Cardiac fibroblast (primary cell): ENCODE data around the gene HYAL1.

Experiments
- DNase-seq, 2 donors: peaks; one replicate each; pipeline versions ENCODE4 v3.0.0 to v3.0.0-alpha.2; 2010; ENCODE audit warnings: low read depth in 2 of 2
- H3K4me3 ChIP-seq, 2 donors: replicated peaks in 1 of 2; 1 replicate in 1 of 2; 2 replicates in 1 of 2; pipeline ENCODE4 v1.5.1; 2011; ENCODE audit warnings: low read depth in 2 of 2, low read length in 2 of 2, mild to moderate bottlenecking in 2 of 2, moderate library complexity in 1 of 2
- TF ChIP-seq, protein P1 (sequence below): IDR thresholded peaks from one replicate; pipeline ENCODE4 v1.5.1; 2011; ENCODE audit warnings: low read depth, mild to moderate bottlenecking, low read length, inconsistent platforms

HYAL1 gene

DNA sequence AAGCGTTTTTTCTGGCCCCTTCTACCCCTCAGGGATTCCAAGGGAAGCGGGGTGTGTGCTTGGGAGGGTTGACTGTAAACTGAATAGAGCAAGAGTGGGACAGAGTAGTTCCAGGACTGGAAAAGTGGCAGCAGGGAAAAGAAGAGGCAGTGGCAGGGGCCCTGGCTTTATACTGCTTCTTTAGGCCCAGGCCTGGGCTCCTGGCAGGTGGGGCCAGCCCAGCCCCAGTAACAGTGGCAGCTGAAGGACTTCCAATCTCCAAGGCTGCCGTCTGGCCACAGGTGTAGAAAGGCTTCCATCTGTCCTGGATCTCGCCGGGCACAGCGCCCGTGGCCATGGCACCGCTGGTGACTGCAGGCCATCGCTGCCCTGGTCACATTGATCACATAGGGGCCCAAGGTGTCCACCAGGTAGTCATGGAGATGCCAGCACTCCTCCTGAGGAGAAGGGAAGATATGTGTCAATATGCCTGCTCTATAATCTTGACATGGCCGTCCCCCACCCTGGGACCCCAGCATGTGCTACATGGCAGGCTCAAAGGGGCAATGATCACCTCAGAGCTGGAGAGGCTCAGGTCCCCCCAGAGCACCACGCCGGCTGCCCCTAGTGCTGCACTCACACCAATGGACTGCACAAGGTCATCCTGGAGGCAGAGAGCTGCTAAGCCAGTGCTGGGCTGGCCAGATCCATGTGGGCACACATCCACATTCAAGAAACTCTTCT lies 10.1 kb downstream of the HYAL1 start:
- no peak for DNase-seq
- TF ChIP-seq, protein P1, sequence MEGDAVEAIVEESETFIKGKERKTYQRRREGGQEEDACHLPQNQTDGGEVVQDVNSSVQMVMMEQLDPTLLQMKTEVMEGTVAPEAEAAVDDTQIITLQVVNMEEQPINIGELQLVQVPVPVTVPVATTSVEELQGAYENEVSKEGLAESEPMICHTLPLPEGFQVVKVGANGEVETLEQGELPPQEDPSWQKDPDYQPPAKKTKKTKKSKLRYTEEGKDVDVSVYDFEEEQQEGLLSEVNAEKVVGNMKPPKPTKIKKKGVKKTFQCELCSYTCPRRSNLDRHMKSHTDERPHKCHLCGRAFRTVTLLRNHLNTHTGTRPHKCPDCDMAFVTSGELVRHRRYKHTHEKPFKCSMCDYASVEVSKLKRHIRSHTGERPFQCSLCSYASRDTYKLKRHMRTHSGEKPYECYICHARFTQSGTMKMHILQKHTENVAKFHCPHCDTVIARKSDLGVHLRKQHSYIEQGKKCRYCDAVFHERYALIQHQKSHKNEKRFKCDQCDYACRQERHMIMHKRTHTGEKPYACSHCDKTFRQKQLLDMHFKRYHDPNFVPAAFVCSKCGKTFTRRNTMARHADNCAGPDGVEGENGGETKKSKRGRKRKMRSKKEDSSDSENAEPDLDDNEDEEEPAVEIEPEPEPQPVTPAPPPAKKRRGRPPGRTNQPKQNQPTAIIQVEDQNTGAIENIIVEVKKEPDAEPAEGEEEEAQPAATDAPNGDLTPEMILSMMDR = no peak
- no peak overlapping the region for H3K4me3 ChIP-seq

DNA sequence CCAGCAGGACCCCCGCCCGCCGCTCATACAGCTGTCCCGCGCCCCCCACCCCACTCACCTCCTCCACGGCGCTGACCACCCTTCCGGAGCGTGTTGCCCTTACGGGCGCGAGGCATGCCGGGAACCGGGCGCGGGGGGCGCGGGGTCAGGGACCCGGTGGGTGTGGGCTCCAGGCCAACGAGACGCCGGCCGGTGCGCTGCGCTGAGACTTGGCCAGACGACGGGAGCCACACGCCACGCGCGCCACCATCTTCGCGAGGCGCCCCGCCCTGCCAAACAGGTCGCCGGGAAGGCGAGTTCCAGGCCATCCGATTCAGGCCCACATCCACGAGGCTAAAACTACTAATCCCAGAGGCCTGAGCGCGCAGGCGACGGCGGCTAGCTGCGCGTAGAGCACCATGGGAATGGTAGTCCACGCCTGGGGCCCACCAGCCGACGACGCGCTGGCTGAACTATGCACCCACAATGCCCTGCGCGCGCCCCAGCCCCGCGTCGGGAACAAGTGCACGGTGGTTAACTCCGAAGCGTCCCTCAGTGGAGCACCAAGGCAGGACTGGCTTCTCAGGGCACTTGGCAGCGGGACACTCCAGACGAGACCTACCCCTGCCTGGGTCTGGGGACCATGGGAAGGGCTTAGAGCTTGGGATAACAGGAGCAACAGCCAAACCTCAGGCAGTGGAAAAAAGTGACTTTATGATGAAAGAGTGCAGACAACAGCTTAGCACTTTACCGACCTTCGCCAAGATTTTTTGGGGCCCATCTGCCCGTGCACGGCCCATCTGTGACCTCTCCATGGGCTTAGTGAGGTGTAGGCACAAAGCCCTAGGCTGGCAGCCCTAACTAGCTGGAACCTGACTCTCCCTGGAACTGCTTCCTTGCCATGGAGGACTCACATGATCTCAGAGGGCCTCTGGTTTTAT lies 11.0 kb downstream of the HYAL1 start, which contains the start of gene IFRD2:
IFRD2 (minus strand) TSS at position 271 of the 920 bp plus-strand sequence; CDS start at position 116, 155 bp downstream.
- DNase-seq = peak; percentile 98
- TF ChIP-seq, protein P1 = no peak
- H3K4me3 ChIP-seq = peak within 1 kb of the TSS; percentile 89 to 94

DNA sequence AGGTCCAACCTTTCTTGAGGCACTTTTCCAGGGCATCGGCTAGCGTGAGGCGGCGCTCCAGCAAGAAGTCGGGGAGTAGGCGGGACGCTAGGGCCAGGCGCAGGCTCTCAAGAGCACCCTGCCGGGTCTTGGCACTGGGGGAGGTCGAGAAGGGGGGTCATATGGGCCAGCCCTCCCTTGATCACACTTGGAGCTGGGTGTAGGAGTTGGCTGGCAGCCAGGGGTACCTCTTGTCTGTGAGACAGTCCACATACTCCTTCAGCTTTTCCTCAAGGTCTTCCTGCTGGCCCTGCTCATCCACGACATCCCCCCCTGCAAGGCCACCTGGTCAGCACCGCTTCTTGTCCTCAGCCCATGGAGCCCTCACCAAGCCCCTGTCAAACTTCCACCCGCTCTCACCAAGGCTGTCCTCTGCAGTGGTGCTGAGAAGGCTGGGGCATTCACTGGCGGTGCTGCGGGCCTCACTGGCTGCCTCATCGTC lies 13.2 kb downstream of the HYAL1 start:
- no peak for DNase-seq
- TF ChIP-seq, protein P1 = no peak
- H3K4me3 ChIP-seq = no peak overlapping the region

DNA sequence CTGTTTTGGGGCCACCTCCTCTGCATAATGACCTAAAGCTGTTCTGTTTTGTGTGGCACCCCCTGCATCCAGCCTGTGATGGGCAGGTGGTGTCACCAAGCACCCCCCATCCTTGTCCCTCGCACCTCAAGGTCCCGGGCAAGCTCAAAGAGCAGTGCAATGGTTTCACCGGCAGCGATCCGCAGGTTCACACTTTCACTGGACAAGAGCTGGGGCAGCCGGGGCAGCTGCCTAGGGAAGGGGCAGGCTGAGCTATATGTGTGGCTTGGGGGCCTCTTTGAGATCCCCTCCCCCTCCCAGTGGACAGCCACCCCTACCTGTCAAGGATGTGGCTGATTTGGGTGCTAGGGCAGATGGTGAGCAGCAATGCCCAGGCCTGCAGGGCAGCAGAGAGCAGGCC lies 14.2 kb downstream of the HYAL1 start:
- TF ChIP-seq, protein P1 = no peak
- DNase-seq = no peak
- H3K4me3 ChIP-seq = no peak overlapping the region

DNA sequence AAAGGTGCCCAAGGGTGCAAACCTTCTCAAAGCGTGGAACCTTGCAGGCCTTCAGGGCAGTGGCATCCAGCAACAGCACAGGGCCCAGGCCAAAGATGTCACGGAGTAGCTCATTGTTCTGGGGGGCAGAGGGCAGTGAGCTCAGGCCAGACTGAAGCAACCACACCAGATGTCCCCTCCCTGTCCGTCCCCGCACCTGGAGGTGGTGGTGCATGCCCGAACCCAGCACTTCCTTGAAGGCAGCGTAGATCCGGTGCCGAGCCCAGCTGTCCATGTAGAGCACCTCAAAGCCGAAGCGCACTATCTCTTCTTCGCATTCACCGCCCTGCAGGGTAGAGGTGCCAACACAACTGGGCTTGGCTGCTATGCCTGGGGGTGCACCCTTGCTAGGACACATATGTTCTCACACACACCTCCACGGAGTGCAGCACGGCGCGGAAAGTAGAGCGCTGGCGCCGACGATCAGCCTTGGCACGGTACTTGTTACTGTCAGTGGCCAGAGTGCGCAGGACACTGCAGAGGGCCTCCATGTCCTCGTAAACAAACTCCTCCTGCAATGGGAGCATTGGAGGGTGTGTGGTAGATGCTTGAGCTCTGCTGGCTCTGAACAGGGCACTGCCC lies 14.9 kb downstream of the HYAL1 start:
- TF ChIP-seq, protein P1 = no peak
- no peak for DNase-seq
- no peak overlapping the region for H3K4me3 ChIP-seq

DNA sequence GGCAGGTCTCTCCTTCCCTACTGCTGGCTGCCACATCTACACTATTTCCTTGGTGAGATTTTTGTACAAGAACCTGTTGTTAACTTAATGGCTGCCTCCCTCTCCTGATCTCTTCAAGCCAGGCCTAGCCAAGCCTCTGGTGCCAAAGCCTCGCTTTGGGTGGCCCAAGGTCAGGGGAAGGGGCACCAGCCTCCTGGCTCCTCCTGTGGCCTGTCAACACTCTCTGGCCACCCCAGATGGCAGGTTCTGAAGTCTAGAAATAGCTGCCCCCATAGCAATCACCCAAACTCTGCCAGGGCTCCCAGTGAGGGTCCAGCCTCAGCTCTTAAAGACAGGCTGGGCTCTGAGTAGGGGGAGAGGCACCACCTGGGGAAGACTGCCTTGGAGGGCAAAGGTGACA lies 16.1 kb downstream of the HYAL1 start:
- TF ChIP-seq, protein P1 = no peak
- no peak overlapping the region for H3K4me3 ChIP-seq
- no peak for DNase-seq
